ENCODE data around the gene RASGRP2. TPM values are rescaled to one million over a fixed set of nuclear protein-coding genes. Genes with fewer than 3 reads are reported as not detected.

RASGRP2 gene
- total RNA-seq, 1 donor from 2014 or later = 1.3 TPM

- no peak for DNase-seq (ENCODE audit: extremely low read depth, low read depth, low spot score)
Observed at GRCh38 chr11:64720640-64721358, 23.1 kb downstream of the RASGRP2 start.

- DNase-seq (ENCODE audit: extremely low read depth, low read depth, low spot score) = no peak
Observed at GRCh38 chr11:64720167-64720566, 23.8 kb downstream of the RASGRP2 start.

- no peak for DNase-seq (ENCODE audit: extremely low read depth, low read depth, low spot score)
Observed at GRCh38 chr11:64719406-64719805, 24.5 kb downstream of the RASGRP2 start.

DNA sequence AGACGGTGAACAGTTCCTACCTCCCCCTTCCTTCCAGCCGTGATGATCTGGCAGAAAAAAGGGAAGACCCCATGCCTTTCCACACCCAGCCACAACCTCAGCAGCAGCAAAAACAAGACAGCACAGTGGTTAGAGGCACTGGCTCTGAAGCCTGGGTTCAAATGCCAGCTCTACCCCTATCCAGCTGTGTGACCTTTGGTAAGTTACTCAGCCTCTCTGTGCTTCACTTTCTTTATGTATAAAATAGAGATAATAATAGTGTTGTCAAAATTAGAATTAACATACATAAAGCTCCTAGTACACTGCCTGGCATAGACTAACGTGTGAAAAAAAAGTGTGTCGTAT lies 25.2 kb downstream of the RASGRP2 start:
- DNase-seq (ENCODE audit: extremely low read depth, low read depth, low spot score) = no peak

GRCh38 chr11:64718084-64718779 lies 25.7 kb downstream of the RASGRP2 start:
- DNase-seq (ENCODE audit: extremely low read depth, low read depth, low spot score) = no peak

DNA sequence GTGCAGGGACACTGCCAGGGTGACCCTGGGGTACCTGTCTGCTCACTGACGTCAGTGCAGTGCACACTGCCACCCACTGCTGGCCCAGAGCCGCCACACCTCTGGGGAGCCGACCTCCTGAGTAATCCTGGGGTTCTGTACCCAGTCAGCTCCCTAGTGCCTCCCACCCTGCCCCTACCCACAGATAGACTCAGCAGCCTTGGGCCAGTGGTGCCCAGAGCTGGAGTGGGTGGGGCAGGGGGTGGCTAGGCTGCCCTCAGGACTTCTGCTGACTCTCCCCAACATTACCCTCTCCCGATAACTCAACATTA lies 26.7 kb downstream of the RASGRP2 start:
- DNase-seq (ENCODE audit: extremely low read depth, low read depth, low spot score) = no peak

- DNase-seq (ENCODE audit: extremely low read depth, low read depth, low spot score) = no peak
Observed at GRCh38 chr11:64716473-64717267, 27.3 kb downstream of the RASGRP2 start.

DNA sequence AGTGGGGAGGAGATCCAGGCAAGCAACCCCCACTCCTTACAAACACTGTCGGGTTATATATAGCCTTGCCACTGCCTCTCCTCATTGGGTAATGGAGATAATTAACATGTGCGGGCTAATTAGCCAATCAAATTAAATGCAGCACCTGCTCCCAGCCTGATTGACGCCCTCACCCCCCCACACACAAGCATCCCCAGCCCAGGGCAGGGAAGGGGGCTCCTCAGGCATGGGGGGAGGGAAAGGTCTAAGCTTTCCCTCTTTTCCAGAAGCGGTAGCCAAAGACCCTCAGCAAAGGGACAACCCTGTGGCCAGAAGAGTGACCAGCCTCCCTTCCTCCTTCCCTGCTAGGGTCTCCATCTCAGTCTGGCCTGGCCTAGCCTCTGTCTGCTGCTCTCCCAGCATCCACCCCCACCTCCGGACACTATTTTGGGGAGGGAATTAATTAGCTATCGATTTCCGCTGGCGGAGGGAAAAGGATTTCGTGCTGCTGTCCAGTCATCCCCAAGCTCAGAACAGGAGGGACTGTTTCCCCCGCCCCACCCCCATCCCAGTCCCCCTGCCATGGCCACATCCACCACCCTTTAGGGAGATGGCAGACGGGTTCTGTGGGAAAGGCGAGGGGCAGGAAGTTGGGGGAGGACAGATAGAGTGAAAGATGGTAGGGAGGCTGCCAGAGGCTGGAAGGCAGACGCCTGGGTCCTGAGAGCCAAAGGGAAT lies 28.0 kb downstream of the RASGRP2 start:
- DNase-seq (ENCODE audit: extremely low read depth, low read depth, low spot score) = no peak

- no peak for DNase-seq (ENCODE audit: extremely low read depth, low read depth, low spot score)
Observed at GRCh38 chr11:64715110-64715509, 28.8 kb downstream of the RASGRP2 start.

DNA sequence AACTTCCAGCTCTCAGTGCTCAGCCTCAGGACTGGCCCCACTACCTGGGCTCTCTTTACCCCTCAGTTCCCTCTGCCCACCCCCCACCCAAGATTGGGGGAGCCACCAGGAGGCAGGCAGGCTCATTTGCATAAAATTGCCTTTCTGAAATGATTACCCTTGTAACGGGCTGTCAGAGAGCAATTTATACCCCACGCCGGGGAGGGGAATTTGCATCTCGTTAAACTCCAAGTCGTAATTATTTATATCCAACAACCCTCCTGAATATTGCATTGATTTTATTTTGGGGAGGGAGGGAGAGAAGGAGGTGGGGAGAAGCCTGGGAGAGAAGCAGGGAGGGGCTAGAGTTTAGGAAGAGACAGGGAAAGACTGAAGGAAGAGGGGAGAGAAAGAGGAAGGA lies 29.3 kb downstream of the RASGRP2 start:
- DNase-seq (ENCODE audit: extremely low read depth, low read depth, low spot score) = no peak

DNA sequence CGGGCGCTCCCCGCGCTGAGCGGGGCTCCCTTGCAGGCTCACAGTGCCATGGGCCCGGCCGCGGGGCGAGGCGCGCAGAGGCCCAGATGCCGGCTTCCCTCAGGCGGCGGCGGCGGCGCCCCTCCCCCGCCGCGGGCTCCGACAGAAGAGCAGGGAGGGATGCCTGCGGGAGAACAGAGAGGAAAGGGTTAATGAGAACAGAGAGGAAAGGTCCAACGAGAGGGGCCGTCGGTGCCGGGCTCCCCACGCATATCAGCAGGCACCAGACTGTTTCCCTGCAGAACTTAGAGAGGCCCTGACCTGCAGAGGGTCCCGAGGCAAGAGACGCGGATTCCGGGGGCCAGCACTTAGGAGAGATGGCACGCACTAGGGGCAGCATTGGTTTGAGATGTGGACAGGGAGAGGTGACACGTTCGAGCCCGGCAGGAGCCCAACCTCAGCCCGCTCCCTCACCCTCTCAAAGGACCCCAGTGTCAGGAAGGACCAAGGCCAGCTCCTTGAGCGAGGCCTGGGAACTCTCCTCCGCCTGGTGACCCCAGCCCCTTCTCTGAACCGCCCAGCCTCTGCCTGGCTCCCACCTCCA lies 30.1 kb downstream of the RASGRP2 start:
- DNase-seq (ENCODE audit: extremely low read depth, low read depth, low spot score) = no peak

DNA sequence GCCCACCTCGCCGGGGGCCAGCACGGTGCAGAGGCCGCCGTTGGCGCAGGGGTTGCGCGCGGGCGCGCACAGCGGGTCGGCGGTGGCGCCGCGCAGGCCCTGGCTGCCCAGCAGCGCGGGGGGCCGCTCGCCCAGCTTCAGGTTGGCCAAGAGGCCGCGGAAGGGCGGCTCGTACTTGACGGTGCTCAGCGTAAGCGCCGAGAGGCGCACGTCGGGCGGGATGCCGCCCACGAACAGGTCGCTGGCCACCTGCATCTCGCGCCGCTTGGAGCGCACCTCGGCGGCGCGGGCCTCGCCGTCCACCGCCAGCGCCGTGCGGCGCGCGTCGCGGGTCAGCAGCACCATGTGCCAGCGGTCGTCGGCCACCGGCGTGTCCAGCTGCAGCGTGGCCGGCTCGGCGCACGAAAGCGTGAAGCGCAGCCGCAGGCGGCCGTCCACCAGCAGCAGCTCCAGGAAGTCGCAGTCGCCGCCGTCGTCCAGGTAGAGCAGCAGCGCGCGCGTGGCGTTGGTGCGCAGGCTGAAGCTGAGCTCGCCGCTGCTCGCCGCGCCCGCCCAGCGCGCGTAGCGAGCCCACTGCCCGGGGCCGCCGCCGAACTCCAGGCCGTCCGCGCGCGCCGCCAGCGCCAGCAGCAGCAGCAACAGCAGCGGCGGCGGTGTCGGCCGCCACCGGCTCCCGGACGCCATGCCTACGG lies 30.8 kb downstream of the RASGRP2 start:
- no peak for DNase-seq (ENCODE audit: extremely low read depth, low read depth, low spot score)

- no peak for DNase-seq (ENCODE audit: extremely low read depth, low read depth, low spot score)
Observed at GRCh38 chr11:64712430-64713015, 31.4 kb downstream of the RASGRP2 start.

DNA sequence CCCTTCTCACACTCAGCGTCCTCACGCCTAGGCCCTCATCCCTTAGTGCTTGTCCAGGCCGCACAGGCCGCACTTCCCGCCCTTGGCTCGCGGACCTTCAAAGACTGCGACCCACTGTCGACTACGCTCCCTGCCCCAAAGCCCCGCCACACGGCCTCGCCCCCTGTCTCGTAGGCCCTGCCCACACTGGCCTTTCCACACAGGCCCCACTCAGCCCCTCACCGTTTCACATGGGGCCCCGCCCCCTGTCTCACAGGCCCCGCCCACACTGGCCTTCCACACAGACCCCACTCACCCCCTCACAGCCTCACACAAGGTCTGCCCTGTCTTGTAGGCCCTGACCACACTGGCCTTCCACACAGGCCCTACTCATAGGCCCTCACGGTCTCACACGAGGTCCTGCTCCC lies 32.0 kb downstream of the RASGRP2 start:
- DNase-seq (ENCODE audit: extremely low read depth, low read depth, low spot score) = no peak

DNA sequence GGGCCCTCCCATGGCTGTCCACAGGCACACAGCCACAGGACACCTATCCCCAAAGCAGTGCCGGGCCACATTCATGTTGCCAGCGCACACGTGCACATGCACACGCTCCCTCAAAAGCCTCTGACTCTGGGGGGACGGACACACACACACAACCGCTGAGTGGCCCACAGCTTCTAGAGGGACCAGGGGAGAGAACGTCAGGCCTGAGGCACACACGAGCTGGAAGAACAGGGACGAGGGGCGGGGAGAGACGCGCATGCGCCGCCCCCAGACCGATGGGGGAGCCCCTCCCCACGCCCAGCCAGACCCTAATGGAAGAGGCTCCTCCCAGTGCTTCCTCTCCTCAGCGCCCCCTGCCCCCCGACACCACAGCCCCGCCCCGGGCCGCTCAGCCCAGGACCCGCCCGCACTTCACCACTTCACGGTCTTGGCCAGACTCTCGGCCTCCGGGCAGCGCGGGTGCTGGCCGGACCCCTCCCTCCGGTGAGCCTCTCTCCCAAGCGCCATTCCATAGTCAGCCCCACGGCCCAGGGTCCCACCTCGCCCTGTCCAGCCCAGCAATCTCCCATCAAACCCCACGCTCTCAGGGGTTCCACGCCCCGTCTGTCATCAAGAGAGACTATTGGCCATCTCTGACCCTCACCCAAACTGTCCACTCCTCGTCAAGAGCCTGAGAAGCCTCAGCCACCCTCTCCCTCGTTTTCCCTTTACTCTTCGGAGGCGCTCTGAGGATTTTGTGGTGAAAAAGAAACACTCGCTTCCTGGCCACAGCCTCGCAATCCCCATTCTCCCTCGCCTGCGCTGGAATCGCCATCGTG lies 32.6 kb downstream of the RASGRP2 start:
- DNase-seq (ENCODE audit: extremely low read depth, low read depth, low spot score) = no peak

DNA sequence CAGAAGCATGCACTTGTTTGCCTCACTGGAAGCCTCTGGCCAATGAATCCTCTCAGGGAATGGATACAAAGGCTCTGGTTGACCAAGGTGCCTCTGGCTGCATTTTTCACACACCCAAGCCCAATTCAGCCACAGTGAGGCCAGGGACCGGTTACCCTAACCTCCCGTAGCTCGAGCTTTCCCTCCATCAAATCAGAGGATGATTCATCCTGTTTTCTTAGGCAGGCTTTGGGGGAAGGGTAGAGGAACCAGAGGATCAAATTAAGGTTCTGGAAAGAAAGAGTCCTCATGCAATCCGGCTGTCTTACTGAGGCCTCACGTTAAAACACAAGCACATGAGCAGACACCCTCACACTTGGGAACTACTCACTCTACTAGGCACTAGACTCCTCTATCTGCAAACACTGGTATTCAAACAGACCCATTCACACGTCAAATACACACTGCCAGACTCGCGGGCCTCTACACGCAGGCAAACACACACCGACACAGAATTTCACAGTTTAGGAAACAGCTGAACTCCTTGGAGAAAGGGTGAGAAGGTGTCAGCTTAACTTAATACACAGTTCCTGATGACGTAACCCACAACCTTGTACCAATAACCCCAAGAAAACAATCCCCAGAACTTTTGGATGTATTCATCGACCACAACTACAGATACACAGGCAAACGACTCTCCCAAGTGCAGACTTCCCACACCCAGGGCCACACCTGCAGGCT lies 33.4 kb downstream of the RASGRP2 start:
- DNase-seq (ENCODE audit: extremely low read depth, low read depth, low spot score) = no peak

DNA sequence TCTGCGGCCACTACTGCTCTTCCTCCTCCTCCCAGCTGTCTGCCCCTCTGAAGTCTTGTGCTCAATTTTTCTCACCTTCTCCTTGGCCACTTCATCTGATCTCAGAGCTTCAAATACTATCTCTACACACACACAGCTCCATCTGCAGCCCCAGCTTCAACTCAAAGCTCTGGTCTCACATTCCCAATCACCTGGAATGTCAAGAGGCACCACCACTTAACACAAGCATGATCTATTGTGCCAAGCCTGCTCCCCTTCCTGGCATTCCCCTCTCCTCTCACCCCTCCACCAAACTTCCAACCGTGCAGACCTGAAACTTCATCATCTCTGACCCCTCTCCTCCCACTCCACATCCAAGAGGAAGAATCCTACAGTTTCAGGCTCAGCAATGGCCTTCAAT lies 38.4 kb downstream of the RASGRP2 start:
- no peak for DNase-seq (ENCODE audit: extremely low read depth, low read depth, low spot score)

DNA sequence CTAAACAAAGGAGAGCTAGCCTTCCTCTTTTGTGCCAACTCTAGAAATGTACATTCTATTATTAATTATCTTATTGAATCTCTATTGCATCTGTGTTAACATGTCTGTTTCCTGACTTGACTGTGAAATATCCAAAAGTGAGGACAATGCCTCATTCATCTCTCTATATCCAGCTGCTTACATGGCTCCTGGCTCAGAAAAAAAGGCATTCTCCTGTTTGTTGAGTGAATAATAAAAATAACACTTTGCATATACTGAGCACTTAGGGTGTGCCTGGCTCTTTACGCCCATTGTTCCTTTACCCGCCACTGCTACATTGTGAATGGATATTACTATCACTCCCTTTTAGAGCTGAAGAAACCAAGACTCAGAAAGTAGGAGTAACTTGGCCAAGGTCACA lies 40.9 kb downstream of the RASGRP2 start:
- no peak for DNase-seq (ENCODE audit: extremely low read depth, low read depth, low spot score)

All from glomerular endothelial cell (primary cell).